WERI-Rb-1 (cell line): ENCODE results near the gene GALNS.

Source experiments
- DNase-seq: peaks from one replicate; pipeline ENCODE4 v3.0.0-alpha.2; 2020
- H3K27ac ChIP-seq: fragments of 250-450 bp; sonication (Bioruptor Pico); 2 replicates; pipeline ENCODE4 v1.5.1; 2020; ENCODE audit warnings: mild to moderate bottlenecking, moderate library complexity
- H3K27me3 ChIP-seq: fragments of 250-450 bp; sonication (Bioruptor Pico); 2 replicates; pipeline ENCODE4 v1.5.1; 2021; ENCODE audit warnings: mild to moderate bottlenecking, low read depth, moderate library complexity; ENCODE audit not compliant: insufficient read depth, severe bottlenecking
- H3K36me3 ChIP-seq: fragments of 250-450 bp; sonication (Bioruptor Pico); 2 replicates; pipeline ENCODE4 v1.5.1; 2020; ENCODE audit warnings: mild to moderate bottlenecking, moderate library complexity
- H3K4me3 ChIP-seq: 2 replicates; pipeline ENCODE4 v1.5.1; 2011; ENCODE audit warnings: low read depth, mild to moderate bottlenecking, control low read depth, low read length
- H3K9me3 ChIP-seq: fragments of 250-450 bp; sonication (Bioruptor Pico); 2 replicates; pipeline ENCODE4 v1.5.1; 2021; ENCODE audit warnings: mild to moderate bottlenecking, moderate library complexity; ENCODE audit not compliant: severe bottlenecking
- TF ChIP-seq, protein P1 (sequence below): IDR thresholded peaks from 2 replicates; pipeline ENCODE4 v1.5.1; 2011; ENCODE audit warnings: low read depth, mild to moderate bottlenecking, control low read depth, inconsistent platforms, low read length

GALNS gene

DNA sequence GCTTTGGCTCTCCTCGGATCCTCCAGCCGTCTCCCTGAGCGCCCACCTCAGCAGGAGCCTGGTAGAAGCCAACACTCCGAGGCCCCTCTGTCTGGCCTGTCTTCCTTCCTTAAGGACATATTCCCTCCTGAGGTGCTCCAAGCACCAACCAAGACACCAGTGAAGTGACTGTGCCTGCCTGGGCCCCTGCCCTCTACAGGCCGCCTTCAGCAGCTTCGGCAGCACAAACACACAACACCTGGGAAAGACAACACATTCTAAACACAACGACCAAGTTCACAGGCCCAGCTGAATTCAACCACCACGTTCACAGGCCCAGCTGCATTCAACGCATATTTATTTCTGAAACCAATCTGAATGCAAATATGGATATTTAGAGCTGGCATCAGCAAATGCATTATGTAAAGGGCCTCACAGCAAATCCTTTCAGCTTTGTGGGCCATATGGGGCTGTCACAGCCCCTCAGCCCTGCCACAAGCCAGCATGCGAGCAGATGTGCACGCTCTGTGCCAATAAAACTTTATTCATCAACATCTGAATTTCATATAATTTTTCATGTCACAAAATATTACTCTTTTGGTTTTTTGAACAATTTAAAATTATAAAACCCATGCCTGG is 12.2 kb downstream of the GALNS start:
- TF ChIP-seq, protein P1, sequence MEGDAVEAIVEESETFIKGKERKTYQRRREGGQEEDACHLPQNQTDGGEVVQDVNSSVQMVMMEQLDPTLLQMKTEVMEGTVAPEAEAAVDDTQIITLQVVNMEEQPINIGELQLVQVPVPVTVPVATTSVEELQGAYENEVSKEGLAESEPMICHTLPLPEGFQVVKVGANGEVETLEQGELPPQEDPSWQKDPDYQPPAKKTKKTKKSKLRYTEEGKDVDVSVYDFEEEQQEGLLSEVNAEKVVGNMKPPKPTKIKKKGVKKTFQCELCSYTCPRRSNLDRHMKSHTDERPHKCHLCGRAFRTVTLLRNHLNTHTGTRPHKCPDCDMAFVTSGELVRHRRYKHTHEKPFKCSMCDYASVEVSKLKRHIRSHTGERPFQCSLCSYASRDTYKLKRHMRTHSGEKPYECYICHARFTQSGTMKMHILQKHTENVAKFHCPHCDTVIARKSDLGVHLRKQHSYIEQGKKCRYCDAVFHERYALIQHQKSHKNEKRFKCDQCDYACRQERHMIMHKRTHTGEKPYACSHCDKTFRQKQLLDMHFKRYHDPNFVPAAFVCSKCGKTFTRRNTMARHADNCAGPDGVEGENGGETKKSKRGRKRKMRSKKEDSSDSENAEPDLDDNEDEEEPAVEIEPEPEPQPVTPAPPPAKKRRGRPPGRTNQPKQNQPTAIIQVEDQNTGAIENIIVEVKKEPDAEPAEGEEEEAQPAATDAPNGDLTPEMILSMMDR, result peak; percentile 38; the same call in 1 of the 2 replicates
- no peaks in the 10 kb centered on the region for H3K27me3 ChIP-seq
- H3K4me3 ChIP-seq, result no peak overlapping the region
- H3K9me3 ChIP-seq, result no peaks in the 10 kb centered on the region
- H3K36me3 ChIP-seq, result no peaks in the 10 kb centered on the region
- H3K27ac ChIP-seq, result no peak overlapping the region; the same call in 1 of the 2 replicates
- DNase-seq, result no peak

DNA sequence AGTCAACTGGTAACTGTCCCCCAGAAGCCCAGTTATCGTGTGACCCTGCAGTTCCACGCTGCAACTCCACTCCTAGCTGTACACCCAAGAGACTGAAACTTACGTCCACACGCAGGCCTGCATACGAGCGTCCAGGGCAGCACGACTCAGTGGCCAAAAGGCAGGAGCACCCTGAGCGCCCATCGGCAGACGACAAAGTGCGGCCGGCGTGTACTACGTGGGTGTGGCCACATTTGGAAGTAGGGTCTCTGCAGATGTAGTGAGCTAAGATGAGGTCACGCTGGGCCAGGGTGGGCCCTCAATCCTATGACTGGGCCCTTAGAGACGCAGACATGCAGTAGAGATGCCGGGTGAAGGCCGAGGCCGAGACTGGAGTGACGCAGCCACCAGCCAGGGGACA is 13.5 kb downstream of the GALNS start:
- TF ChIP-seq, protein P1, result no peak
- H3K36me3 ChIP-seq, result no peaks in the 10 kb centered on the region

DNA sequence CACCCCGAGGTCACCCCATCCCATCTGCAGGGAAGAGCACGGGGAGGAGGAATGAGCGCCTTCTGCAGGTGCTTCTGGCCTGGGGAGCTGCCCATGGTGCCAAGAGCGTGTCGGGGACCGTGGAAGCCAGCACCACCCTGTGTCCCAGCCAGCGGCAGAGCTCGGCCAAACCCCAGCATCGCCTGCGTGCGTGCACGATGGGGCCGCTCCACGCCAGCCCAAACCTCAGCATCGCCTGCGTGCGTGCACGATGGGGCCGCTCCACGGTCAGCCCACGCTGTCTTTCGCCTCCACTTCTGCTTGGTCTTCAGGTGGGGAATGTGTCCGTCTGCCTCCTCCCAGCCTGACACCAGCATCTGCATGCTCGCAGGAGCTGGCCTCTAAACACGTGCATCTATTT is 13.9 kb downstream of the GALNS start:
- H3K4me3 ChIP-seq, result no peak overlapping the region
- no peaks in the 10 kb centered on the region for H3K27me3 ChIP-seq
- DNase-seq, result no peak
- no peaks in the 10 kb centered on the region for H3K36me3 ChIP-seq
- TF ChIP-seq, protein P1, result no peak
- H3K27ac ChIP-seq, result no peak overlapping the region
- no peaks in the 10 kb centered on the region for H3K9me3 ChIP-seq

More for the DNA sequence above, 13.5 kb downstream of the GALNS start:
- no peak overlapping the region for H3K4me3 ChIP-seq
- no peaks in the 10 kb centered on the region for H3K9me3 ChIP-seq
- no peak overlapping the region for H3K27ac ChIP-seq
- no peaks in the 10 kb centered on the region for H3K27me3 ChIP-seq
- no peak for DNase-seq

DNA sequence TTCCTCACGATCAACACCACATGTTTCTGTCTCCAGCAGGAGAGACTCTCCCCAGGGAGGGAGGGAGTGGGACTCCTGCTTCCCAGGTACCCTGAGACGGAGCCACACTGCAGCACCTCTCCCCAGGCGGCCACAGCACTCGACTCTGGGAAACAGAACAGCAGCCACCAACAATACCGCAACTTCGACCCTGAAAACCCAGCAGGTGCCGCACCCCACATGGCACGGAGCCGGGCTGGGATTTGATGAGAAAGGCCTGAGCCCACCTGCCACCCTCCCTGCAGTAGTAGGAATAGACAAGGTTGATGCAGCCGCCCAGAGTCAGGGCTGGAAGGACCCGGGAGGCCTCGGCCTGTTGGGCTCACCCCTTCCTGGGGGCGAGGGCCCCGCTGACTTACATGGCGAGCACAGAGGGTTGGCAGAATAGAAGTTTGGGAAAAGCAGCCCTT is 14.4 kb downstream of the GALNS start:
- no peak overlapping the region for H3K27ac ChIP-seq
- no peaks in the 10 kb centered on the region for H3K27me3 ChIP-seq
- H3K36me3 ChIP-seq, result no peaks in the 10 kb centered on the region
- H3K4me3 ChIP-seq, result no peak overlapping the region
- TF ChIP-seq, protein P1, result no peak
- no peak for DNase-seq
- no peaks in the 10 kb centered on the region for H3K9me3 ChIP-seq

DNA sequence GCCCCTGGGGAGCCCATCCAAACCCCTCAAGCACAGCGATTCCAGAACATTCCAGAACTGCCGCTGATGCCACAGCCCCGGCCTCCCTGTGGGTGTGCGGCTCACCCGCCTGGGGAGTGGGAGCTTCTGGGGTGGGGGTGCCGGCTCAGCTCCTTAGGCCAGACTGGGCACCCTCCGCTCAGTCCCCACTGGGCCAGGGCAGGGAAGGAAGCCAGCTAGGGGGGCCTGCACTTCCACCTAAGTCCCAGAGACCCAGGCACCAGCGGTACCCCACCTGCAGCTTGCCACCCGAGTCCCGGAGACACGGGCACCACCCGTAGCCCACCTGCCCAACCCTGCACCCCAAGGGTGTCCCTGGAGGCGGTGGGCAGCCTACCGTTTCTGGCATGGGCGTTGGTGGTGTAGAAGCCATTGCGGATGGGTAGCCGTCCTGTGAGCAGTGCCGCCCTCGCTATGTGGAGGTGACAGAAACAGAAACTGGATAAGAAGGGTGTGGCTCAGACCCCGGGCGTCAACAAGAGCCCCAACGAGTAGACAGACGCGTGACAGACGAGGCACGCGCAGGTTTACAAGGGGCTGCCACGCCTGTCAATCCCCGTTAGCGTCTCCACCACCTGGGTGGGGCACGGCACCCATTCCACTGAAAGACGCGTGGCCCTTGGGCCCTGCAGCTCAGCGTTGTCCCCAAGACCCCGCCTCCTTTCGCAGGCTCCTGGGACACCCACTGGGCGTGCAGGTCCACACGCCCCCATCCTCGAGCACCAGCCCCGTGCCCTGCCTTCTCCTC is 15.0 kb downstream of the GALNS start:
- TF ChIP-seq, protein P1, result no peak
- Histone ChIP-seq H3K27me3 (no peaks in the 10 kb centered on the region), H3K4me3 (no peak overlapping the region), H3K9me3 (no peaks in the 10 kb centered on the region), H3K27ac (no peak overlapping the region), H3K36me3 (no peaks in the 10 kb centered on the region)
- no peak for DNase-seq
